ENCODE measurements around the gene COL9A3. TPM values are rescaled to one million over a fixed set of nuclear protein-coding genes. Genes with fewer than 3 reads are reported as not detected.

The COL9A3 gene
- total RNA-seq, 4 donors from 2014 or later: 8.8 to 29.9 (median 14.3) TPM

- no peaks in the 10 kb centered on the region for H3K9me3 ChIP-seq
- H3K4me1 ChIP-seq: peaks cover 0 to 22% (median 0%) of the 10 kb centered on the region in 3 donors
- TF ChIP-seq POLR2AphosphoS5 (IDR thresholded peaks at IDR 0.05) (no peak), CTCF (IDR thresholded peaks at IDR 0.05) (no peak), POLR2A (IDR thresholded peaks at IDR 0.05) (no peak), EP300 (IDR thresholded peaks at IDR 0.05) (no peak)
- peaks cover 42% of the 10 kb centered on the region for H3K27me3 ChIP-seq
- H3K27ac ChIP-seq: no peak overlapping the region
- no peak for ATAC-seq
- 69 to 80% methylated on average over 1 to 3 of the region's 24 CpGs for WGBS, 2 donors (ENCODE audit: low coverage in 1 of 2)
- no peaks in the 10 kb centered on the region for H3K36me3 ChIP-seq
- no peak overlapping the region for H3K4me3 ChIP-seq
Measured at GRCh38 chr20:62776035-62776691, 40.7 kb upstream of the COL9A3 start.

- H3K9me3 ChIP-seq: no peaks in the 10 kb centered on the region
- H3K4me3 ChIP-seq: no peak overlapping the region
- no peaks in the 10 kb centered on the region for H3K36me3 ChIP-seq
- 63 to 85% methylated on average over 7 to 9 of the region's 14 CpGs for WGBS, 2 donors (ENCODE audit: low coverage in 1 of 2)
- no peak for TF ChIP-seq CTCF (IDR thresholded peaks at IDR 0.05)
- no peak for TF ChIP-seq EP300 (IDR thresholded peaks at IDR 0.05)
- TF ChIP-seq POLR2A (IDR thresholded peaks at IDR 0.05): no peak
- no peak for TF ChIP-seq POLR2AphosphoS5 (IDR thresholded peaks at IDR 0.05)
- peaks cover 0 to 22% (median 0%) of the 10 kb centered on the region in 3 donors for H3K4me1 ChIP-seq
- ATAC-seq: no peak
- no peak overlapping the region for H3K27ac ChIP-seq
- peaks cover 37% of the 10 kb centered on the region for H3K27me3 ChIP-seq
Measured at GRCh38 chr20:62776692-62777527, 39.9 kb upstream of the COL9A3 start.

- Histone ChIP-seq H3K27me3 (peaks cover 37% of the 10 kb centered on the region), H3K27ac (no peak overlapping the region), H3K9me3 (no peaks in the 10 kb centered on the region), H3K4me3 (no peak overlapping the region), H3K36me3 (no peaks in the 10 kb centered on the region), H3K4me1 (peaks cover 0 to 18% (median 0%) of the 10 kb centered on the region in 3 donors)
- WGBS, 2 donors (ENCODE audit: low coverage in 1 of 2): no CpG with 5 or more reads among the region's 8 CpGs
- TF ChIP-seq CTCF (IDR thresholded peaks at IDR 0.05) (no peak), POLR2AphosphoS5 (IDR thresholded peaks at IDR 0.05) (no peak), POLR2A (IDR thresholded peaks at IDR 0.05) (no peak), EP300 (IDR thresholded peaks at IDR 0.05) (no peak)
- no peak for ATAC-seq
Measured at GRCh38 chr20:62777528-62777830, 39.4 kb upstream of the COL9A3 start.

GRCh38 chr20:62778058-62778457, 38.8 kb upstream of the COL9A3 start:
- H3K27me3 ChIP-seq: peaks cover 37% of the 10 kb centered on the region
- no peaks in the 10 kb centered on the region for H3K9me3 ChIP-seq
- peaks cover 0 to 17% (median 0%) of the 10 kb centered on the region in 3 donors for H3K4me1 ChIP-seq
- no peaks in the 10 kb centered on the region for H3K36me3 ChIP-seq
- H3K27ac ChIP-seq: no peak overlapping the region
- ATAC-seq: no peak
- WGBS, 2 donors (ENCODE audit: low coverage in 1 of 2): 80 to 84% methylated on average over 2 to 4 of the region's 9 CpGs
- no peak for TF ChIP-seq POLR2A (IDR thresholded peaks at IDR 0.05)
- TF ChIP-seq POLR2AphosphoS5 (IDR thresholded peaks at IDR 0.05): no peak
- no peak for TF ChIP-seq CTCF (IDR thresholded peaks at IDR 0.05)
- no peak for TF ChIP-seq EP300 (IDR thresholded peaks at IDR 0.05)
- H3K4me3 ChIP-seq: no peak overlapping the region
